Astrocyte (in vitro differentiated cells and primary cell): ENCODE measurements around the gene ANKRD11.

Experiments
- CTCF ChIP-seq: IDR thresholded peaks from 2 replicates; pipeline ENCODE4 v1.5.1; 2011; ENCODE audit warnings: low read depth, mild to moderate bottlenecking, inconsistent platforms, low read length, moderate library complexity; ENCODE audit not compliant: insufficient read depth
- EZH2 ChIP-seq: IDR thresholded peaks from 2 replicates; pipeline ENCODE4 v1.6.1; 2012; ENCODE audit warnings: mild to moderate bottlenecking, low read length, inconsistent platforms; ENCODE audit not compliant: insufficient read depth

GRCh38 chr16:89264800-89265550, 225.4 kb downstream of the ANKRD11 start:
- TF ChIP-seq CTCF: no peak
- no peak for TF ChIP-seq EZH2
